ENCODE results near the gene MGLL.

DNA sequence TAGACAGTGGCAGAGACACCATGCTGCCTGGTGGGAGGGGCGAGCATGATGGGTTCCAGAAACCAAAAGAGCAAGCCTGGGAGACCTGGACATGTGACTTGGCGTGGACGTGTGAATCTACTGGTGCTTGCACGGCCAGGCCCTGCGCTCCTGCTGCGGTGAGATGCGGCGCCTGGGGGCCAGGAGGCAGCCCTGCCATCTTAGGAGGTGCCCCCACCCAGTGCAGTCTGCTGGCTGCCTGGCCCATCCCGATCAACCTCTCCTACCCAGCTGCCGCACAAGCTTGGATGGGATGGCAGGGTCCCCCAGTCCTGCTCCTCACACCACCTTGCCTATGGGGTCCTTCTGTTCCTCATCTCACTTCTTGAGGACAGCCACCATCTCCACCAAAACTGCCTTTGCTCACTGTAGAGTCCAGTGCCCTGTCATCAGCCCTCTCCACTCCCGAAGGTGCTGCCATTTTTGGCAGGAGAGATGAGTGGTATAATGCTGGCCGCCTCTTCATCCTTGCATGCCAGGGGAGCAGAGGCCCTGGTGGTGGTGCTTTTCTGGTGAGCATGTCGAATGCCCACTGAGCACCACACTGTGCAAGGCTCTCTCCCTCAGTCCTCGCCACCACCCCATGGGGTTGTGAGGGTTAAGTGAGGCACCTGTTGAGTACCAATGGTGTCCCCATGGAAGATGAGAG is 152.6 kb downstream of the MGLL start:
- TF ChIP-seq, protein P1, sequence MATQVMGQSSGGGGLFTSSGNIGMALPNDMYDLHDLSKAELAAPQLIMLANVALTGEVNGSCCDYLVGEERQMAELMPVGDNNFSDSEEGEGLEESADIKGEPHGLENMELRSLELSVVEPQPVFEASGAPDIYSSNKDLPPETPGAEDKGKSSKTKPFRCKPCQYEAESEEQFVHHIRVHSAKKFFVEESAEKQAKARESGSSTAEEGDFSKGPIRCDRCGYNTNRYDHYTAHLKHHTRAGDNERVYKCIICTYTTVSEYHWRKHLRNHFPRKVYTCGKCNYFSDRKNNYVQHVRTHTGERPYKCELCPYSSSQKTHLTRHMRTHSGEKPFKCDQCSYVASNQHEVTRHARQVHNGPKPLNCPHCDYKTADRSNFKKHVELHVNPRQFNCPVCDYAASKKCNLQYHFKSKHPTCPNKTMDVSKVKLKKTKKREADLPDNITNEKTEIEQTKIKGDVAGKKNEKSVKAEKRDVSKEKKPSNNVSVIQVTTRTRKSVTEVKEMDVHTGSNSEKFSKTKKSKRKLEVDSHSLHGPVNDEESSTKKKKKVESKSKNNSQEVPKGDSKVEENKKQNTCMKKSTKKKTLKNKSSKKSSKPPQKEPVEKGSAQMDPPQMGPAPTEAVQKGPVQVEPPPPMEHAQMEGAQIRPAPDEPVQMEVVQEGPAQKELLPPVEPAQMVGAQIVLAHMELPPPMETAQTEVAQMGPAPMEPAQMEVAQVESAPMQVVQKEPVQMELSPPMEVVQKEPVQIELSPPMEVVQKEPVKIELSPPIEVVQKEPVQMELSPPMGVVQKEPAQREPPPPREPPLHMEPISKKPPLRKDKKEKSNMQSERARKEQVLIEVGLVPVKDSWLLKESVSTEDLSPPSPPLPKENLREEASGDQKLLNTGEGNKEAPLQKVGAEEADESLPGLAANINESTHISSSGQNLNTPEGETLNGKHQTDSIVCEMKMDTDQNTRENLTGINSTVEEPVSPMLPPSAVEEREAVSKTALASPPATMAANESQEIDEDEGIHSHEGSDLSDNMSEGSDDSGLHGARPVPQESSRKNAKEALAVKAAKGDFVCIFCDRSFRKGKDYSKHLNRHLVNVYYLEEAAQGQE (IDR thresholded peaks at IDR 0.05; ENCODE audit: insufficient replicate concordance, low read depth), result no peak
- no peak for TF ChIP-seq CTCF (IDR thresholded peaks at IDR 0.05; ENCODE audit: insufficient read depth, low read length)

All from HL-60 (cell line).